ENCODE measurements around the gene PLA1A.
A peak's percentile ranks its signal among the peaks of the same experiment; 100 is the strongest.
"Not testable (repeated sequence)": the region's sequence is repeated elsewhere in the genome, so short reads cannot be mapped to it uniquely, and the experiment has no call there.

Gene PLA1A, protein sequence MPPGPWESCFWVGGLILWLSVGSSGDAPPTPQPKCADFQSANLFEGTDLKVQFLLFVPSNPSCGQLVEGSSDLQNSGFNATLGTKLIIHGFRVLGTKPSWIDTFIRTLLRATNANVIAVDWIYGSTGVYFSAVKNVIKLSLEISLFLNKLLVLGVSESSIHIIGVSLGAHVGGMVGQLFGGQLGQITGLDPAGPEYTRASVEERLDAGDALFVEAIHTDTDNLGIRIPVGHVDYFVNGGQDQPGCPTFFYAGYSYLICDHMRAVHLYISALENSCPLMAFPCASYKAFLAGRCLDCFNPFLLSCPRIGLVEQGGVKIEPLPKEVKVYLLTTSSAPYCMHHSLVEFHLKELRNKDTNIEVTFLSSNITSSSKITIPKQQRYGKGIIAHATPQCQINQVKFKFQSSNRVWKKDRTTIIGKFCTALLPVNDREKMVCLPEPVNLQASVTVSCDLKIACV

DNA sequence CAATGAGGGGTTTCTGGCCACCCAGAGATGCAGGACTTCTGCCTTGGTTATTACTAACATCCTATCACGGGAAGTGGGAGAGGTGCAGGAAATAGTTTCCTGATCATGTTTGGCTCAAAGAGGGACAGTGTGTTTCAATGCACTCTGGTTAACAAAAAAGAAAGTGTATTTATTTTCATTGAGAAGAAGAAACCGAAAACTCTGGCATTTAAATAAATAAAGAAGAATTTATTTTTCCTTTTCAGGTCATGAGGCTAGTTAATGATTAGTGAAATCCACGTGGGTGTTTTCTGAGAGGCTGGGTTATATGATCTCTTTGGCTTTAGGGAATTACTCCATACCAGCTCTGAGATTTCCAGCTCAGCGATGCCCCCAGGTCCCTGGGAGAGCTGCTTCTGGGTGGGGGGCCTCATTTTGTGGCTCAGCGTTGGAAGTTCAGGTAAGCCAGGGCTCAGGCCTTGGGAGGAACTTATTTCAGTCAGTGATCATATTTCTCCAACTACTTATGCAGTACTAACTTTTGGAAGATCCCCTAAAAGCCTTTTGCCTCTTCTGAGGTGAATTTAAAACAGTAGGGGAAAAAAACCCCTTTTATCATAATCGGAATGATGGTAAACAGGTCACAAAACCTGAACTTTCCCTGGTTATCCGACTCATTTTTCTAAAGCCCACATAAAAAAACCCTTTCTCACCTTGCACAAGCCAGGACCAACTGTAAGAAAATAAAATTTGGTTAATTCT is at the start of gene PLA1A:
TSS of gene PLA1A (plus strand) at position 338 of the 741 bp plus-strand sequence. CDS start at position 367, 29 bp downstream.
- DNase-seq: no peak

DNA sequence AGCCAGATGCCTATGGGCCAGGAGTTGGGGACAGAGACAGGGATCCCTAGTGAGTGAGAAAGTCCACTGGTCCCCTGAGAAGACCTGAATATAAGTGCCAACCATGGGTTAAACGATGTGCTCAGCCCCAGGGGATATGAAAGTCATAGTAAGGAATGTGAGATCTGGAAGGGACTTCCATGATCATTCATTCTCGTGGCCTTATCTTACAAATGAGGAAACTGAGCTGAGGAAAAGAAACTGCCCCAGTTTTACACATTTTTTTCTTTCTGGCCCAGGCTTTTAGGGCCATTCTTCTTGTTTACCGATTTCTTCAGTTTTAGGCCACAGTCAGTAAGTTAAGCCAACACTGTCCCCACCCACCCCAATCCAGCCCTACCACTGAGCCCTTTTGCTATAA is 49.3 kb upstream of the PLA1A start:
- DNase-seq: no peak

DNA sequence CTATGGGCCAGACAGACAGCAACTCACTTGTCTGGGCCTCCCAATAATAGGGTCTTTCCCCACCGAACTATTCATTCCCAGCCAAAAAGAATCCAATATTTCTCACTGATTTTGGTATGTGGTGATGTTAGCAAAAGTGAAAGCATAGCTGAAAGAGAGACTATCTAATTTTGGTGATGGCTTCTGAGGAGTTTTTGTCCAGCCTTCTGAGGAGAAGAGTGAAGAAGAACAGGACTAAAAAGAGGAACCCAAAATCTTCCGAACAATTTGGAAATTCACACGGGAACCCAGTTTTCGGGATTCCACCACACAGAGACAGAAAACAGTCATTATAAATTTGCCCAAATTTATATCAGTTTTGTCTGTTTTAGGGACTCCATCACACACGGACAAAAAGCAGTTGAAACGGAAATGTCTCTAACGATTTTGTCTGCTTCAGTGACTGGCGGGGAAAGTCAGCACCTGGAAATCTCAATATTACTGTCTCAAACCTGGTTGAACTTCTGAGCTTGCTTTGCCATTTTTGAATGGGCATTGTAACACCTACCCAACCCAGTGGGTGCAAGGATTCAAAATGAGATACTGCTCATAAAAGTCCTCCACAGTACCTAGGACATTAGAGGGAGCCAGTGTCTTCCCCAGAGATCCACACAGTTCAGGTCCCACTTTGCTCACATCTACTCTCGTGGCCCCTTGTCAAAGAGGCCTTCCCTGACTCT is 47.3 kb upstream of the PLA1A start:
- no peak for DNase-seq

DNA sequence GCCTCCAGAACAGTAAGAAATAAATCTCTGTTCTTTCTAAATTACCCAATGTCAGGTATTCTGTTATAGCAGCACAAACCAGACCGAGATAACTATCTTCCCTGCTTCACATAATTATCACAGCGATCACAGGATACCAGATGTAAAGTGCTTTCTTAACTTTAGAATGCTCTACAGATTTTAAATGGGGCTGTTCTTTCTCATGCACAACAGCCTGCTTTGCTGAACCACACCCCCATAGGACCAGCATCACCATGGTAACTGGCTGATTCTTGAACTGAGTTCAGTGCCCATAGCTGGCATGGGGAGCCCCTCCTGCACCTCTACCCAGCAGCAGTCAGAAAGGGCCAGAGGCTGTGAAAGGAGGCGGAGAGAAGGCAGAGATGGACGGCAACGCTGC is 46.1 kb upstream of the PLA1A start:
- DNase-seq: no peak

DNA sequence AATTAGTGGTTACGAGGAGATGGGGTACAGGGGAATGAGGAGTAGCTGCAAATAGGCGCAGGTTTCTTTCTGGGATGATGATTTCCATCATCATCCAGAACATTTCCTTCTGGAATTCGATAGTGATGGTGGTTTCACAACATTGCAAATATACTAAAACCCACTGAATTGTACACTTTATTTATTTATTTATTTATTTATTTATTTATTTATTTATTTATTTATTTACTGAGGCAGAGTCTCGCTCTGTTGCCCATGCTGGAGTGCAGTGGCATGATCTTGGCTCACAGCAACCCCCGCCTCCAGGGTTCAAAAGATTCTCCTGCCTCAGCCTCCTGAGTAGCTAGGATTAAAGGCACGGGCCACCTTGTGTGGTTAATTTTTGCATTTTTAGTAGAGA is 44.8 kb upstream of the PLA1A start:
- DNase-seq: not testable (repeated sequence)

DNA sequence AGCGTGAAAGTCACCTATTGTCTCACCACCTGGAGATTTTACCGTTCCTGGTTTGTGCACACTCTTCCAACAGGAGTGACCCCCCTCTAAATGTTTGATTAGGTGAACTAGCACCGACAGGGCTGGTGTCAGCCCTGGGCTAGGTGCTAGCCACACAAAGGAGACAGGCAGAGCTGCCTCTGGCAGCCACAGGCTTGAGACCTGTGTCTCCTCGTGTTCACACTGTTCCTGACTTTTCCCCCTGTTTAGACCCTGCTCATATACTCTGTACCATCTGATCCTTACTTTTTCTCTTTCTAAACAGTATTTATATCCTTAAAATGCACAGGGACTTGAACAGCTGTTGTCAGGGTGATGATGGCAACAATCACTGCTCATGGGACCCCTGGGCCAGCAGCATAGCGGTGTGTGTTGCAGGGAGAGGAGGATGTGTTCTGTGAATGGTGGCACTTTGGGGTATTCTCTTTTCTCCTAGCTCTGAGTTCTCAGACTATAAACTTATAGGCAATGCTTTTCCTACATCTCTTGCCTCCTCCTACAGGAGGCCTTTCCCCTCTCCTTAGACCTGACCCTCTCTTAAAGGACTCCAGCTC is 43.8 kb upstream of the PLA1A start:
- DNase-seq: no peak

DNA sequence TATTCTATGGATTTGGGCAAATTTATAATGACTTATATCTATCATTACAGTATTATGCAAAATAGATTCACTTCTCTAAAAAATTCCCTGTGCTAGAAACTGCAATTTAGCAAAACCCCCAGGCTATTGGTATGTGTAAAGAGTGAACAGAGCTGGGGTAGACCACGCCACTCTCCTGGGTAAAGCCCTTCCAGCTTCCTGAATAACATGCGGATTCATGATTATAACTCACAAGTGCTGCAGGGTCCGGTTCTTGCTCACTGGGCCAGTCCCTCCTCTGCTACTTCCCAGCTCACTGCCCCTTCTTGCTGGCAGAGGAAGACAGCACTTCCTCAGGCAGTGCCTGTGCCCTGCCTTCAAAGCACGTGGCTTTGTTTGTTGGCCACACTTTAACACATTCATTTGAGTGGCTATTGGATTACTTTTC is 42.4 kb upstream of the PLA1A start:
- no peak for DNase-seq

DNA sequence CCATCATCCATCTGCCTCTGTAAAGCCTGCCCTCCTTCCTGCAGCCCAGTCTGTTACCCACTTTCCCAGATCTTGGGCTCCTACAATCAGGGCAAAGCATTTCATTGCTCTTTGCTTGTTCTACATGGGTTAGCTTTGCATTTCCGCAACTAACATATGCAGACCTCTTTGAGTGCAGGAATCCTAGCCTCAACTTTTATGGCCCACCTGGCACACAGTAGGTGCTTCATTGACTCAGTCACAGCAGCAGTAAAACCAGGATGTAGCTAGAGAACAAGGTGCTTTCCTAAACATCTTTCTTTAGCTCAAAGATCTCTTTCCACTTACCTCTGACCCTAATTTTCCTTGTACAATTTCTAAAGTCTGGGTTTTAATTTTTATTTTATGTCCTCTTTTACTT is 41.8 kb upstream of the PLA1A start:
- no peak for DNase-seq

DNA sequence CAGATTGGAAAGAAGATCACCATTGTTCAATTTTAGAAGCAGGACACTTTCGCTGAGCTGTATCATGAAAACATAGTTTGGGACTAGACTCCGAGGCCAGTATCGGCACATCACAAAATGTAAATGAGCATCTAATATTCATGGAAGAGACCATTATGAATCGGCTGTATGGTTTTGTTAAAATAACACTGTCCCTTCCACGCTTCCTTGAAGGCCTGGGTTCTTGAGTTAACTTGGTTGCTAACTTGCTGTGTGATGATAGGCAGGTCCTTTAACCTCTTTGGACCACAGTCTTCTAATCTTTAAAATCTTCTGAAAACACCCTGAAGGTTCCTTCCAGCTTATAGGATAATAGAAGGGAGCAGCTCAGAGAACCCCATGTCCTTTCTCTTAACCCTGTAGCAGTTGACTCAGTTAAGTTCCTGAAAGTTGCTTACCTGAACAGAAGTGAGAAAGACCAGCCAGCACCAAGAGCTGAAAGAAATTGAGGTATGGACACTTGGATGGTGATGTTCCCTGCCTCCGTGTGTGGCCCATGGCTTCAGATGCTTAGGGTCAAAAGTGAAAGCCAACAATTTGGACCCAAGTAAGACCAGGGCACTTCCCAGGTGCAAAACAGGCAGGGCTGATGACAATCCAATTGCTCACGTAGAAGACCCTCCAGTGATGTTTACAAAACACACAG is 40.4 kb upstream of the PLA1A start:
- DNase-seq: no peak

DNA sequence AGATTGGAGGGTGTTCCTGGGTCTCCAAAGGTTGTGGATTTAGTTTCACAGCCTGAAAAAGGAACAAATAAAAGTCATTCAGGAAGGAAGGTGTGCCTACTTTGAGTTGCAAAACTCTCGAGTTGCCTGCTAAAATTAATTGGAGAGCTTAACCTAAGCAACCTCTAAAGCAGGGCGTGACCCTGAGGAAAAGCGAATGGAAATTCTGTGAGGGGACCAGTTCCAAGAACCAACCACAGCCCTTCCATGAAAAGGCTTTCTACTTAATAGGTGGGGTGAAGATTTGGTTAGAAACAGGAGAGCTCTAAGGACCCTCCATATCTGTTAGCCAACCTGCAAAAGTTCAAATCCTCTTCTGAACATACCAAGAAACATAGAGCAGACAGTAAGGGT is 39.8 kb upstream of the PLA1A start:
- DNase-seq: no peak

DNA sequence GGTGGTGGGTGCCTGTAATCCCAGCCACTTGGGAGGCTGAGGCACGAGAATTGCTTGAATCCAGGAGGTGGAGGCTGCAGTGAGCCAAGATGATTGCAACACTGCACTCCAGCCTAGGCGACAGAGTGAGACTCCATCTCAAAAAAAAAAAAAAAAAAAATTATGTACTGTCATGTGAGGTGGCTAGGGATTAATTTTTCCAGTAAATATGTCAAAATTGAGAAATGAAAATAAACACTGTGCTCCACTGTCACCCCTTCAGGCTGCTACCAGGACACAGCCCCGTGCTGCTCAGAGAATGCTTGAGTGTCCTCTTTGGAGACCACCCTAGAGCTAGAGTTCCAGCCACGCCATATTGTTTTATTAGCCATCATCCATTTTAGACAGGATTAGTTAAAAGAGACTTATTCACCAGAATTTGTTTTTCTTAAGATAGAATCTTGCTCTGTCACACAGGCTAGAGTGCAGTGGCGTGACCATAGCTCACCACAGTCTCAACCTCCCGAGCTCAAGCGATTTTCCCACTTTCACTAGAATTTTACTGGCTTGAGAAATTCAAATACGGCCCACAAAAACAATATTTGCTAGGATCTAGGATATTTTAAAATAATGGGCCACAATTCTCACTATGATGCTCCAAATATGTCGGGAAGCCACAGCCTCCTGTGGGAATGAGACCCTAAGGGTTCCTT is 38.9 kb upstream of the PLA1A start:
- DNase-seq: no peak

DNA sequence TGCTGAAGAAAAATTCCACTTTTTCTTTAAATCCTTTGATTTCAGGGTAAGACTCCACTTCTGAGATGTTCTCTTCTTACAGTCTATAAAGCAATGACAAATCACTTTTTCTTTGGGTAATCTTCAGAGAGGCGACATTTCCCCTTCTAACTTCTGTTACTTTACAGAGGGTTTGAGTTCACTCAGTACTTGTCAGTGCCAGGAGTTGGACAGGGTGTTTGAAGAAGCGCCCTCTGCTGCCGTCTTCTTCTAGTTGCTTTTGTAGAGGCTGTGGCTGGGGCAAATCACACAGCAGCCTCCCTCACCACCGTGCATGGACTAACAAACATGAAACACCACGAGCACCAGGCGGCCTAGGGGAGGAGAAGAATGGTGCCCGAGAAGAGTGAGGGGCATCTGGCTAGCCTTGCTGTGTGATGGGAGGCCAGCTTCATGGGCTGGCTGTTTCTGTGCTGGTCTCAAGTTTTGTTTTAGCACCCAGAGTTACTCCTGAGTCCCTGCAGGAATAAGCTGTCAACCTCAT is 38.2 kb upstream of the PLA1A start, which contains the start of gene CD80:
TSS of gene CD80 (minus strand) at position 174 of the 523 bp plus-strand sequence. CDS start 1,886 bp downstream, outside the sequence.
- DNase-seq: peak; percentile 6 to 30 (median 16)

DNA sequence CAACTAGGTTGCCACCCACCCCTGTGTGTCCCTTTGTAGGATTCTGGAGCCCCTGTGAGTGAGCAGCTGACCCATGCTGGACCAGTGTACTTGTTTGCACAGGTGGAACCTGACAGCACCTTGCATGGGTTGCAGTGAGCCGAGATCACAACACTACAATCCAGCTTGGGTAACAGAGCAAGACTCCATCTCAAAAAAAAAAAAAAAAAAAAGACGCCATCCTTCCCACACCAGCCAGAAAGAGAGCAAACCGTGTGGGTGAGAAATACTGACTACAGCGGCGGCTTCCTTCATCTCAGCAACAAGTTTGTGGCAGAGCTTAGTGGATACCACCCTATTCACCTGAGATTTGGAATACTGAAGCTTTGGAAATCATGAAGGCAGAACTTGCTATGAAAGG is 37.5 kb upstream of the PLA1A start:
- DNase-seq: no peak

DNA sequence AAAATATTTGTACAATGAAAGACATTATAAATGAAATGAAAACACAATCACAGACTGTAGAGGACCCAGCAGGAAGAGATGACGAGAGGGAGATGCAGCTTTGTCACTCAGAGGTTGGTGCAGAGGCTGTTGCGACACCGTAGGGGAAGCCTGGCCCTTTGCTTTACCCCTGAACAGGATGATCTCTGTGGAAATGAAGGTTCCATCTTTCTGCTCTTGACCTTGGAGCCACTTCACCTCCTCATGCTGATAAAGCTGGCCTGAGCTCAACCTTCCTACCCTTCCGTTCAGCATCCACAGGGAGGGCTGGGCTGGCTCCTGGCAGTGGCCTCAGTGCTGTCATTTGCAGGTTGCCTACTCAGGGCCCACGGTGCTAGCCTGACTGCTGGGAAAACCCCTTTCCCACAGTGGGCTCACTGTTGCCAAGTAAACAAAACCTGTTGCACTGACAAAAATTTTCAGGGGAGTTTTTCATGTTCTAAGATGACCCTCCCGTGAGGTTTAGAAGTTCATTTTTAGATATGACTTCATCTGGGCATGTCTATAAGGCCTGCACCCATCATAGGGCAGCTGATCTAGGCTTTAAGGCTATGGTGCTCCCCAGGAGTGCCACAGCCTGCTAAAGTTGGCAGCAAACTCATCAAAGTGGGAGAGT is 35.3 kb upstream of the PLA1A start:
- DNase-seq: peak in 1 of 4 experiments; percentile 6

DNA sequence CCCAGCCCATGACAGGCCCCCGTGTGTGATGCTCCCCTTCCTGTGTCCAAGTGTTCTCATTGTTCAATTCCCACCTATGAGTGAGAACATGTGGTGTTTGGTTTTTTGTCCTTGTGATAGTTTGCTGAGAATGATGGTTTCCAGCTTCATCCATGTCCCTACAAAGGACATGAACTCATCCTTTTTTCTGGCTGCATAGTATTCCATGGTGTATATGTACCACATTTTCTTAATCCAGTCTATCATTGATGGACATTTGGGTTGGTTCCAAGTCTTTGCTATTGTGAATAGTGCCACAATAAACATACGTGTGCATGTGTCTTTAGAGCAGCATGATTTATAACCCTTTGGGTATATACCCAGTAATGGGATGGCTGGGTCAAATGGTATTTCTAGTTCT is 34.4 kb upstream of the PLA1A start:
- DNase-seq: not testable (repeated sequence)

DNA sequence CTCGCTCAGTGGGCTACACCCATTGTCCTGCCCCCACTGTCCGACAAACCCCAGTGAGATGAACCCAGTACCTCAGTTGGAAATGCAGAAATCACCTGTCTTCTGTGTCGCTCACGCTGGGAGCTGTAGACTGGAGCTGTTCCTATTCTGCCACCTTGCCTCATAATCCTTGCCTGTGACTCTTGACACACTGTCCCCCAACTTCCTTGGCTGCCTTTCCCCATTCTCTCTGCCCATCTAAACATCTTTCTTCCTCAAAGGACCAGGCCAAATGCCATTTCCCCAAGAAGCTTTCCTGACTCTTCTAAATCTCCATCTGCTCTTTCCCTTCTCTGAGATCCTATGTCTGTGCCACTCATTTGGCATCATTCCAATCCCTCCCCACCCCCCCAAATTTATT is 28.5 kb upstream of the PLA1A start:
- DNase-seq: no peak

DNA sequence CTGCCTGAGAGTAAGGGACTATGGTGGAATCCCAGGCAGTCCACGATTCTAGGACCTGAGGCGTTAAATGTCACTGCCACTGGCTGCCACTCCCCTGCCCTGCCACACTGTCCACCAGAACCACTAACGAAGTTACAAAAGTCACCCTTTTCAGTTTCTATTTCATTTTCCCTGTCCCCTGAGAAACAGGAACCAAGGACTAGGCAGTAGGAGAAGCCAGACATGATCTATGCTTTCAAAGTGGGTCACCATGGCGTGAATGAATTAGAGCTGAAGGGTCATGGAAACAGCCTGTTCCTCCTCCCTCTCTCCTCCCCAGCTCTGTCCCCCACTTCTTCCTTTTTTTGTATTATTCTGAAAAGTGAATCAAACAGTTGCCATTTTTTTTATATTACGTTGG is 27.5 kb upstream of the PLA1A start:
- DNase-seq: no peak

DNA sequence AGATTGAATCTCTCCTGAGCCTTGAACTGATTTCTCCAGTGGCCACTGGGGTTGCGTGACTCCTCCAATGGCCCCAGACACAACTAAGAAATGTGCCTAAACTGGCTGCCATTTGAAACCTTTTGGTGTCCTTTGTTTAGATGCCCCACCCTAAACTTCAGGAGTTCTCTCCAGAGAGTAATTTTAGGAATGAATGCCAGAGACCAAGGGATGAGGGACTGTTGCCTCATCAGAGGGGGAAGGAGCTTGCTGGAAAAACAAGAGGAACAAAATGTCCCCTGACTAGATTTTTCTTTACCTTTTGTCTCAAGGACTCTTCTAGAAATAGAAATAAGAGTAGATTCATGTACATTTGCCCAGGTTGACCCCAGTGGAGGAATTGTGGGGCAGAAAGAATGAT is 26.5 kb upstream of the PLA1A start:
- no peak for DNase-seq

DNA sequence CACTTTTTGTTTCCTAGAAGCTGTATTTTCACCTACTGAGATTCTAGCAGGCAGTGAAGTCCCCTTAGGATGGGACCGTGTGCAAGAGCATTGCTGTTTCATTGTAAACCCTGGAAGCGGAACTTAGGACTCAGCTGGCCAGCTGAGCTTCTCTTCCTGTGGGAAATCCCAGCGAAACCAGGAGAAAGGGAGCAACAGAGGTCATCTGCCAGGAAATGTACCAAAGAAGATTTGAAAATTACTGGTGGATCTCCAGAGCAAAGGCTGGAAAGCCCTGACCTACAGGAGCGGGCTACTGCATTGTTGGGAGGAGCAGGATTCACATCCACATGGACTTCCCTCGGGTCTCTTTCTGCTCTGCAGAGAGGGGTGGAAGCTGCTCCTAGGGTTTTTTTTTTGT is 26.0 kb upstream of the PLA1A start:
- no peak for DNase-seq

DNA sequence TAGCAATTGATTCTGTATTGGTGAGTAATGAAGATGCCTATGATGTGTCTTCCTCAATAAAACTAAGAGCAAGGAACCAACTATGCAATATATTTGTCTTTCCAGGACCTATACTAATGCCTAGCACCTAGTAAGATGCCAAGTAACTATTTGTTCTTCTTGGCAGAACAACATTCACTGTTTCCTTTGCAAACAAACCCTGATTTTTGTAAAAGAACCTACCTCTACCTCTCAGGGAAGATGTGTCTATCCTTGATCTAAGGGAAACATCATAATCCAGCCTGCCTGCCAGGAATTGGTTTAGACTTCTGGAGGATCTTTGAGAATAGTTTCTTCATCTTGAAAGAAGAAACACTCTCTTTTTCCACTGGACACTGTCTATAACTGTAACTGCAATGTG is 22.2 kb upstream of the PLA1A start:
- DNase-seq: no peak
